ENCODE measurements around the gene FYB2. TPM values are rescaled to one million over a fixed set of nuclear protein-coding genes. Genes with fewer than 3 reads are reported as not detected.
A peak's percentile ranks its signal among the peaks of the same experiment; 100 is the strongest.

Gene FYB2
- polyA plus RNA-seq, 3 donors, result 0.41 to 1.6 (median 0.96) TPM

GRCh38 chr1:56834137-56834900, 15.1 kb upstream of the FYB2 start:
- no peak for DNase-seq

GRCh38 chr1:56833088-56833487, 13.9 kb upstream of the FYB2 start:
- DNase-seq, result no peak

- peak; percentile 77 for DNase-seq
These were observed 12.9 kb upstream of the FYB2 start for GRCh38 chr1:56831871-56832693.

GRCh38 chr1:56830052-56830451, 10.8 kb upstream of the FYB2 start:
- DNase-seq, result no peak

GRCh38 chr1:56827711-56828110, 8.5 kb upstream of the FYB2 start:
- DNase-seq, result no peak

GRCh38 chr1:56825436-56825835, 6.2 kb upstream of the FYB2 start:
- DNase-seq, result no peak

GRCh38 chr1:56824938-56825337, 5.7 kb upstream of the FYB2 start:
- DNase-seq, result no peak

- no peak for DNase-seq
These were observed 5.1 kb upstream of the FYB2 start for GRCh38 chr1:56824271-56824670.

- DNase-seq, result no peak
These were observed 2.2 kb upstream of the FYB2 start for GRCh38 chr1:56821462-56821797.

- DNase-seq, result peak; percentile 53
These were observed 1.7 kb upstream of the FYB2 start for GRCh38 chr1:56820755-56821461.

- DNase-seq, result no peak
These were observed 1.3 kb downstream of the FYB2 start for GRCh38 chr1:56817716-56818463.

GRCh38 chr1:56816909-56817308, 2.3 kb downstream of the FYB2 start:
- no peak for DNase-seq

- DNase-seq, result no peak
These were observed 2.9 kb downstream of the FYB2 start for GRCh38 chr1:56816264-56816663.

- DNase-seq, result no peak
These were observed 5.0 kb downstream of the FYB2 start for GRCh38 chr1:56814205-56814604.

- no peak for DNase-seq
These were observed 7.9 kb downstream of the FYB2 start for GRCh38 chr1:56811331-56811730.

- DNase-seq, result no peak
These were observed 10.8 kb downstream of the FYB2 start for GRCh38 chr1:56808410-56808809.

GRCh38 chr1:56806804-56807203, 12.4 kb downstream of the FYB2 start:
- no peak for DNase-seq

GRCh38 chr1:56803561-56804156, 15.5 kb downstream of the FYB2 start:
- DNase-seq, result peak; percentile 38

GRCh38 chr1:56799605-56800400, 19.4 kb downstream of the FYB2 start:
- DNase-seq, result no peak

GRCh38 chr1:56798053-56798471, 21.1 kb downstream of the FYB2 start:
- no peak for DNase-seq
